ENCODE measurements around the gene VAV2.

GRCh38 chr9:134025606-134026541, 33.8 kb upstream of the VAV2 start:
- TF ChIP-seq CTCF (IDR thresholded peaks at IDR 0.05), result peak; percentile 29; the same call in 1 of the 2 replicates
- TF ChIP-seq RFX5 (IDR thresholded peaks at IDR 0.05; ENCODE audit: low read length), result no peak
- TF ChIP-seq POLR2AphosphoS5 (IDR thresholded peaks at IDR 0.05; ENCODE audit: low read depth, low read length), result no peak
- 0 out of 2 replicates have a peak, but pooled peaks have one; percentile 5 for TF ChIP-seq SMC3 (IDR thresholded peaks at IDR 0.05; ENCODE audit: low read depth, low read length)
- peak; percentile 23; the same call in 1 of the 2 replicates for TF ChIP-seq MXI1 (IDR thresholded peaks at IDR 0.05; ENCODE audit: low read depth, low read length)
- TF ChIP-seq EP300 (IDR thresholded peaks at IDR 0.05; ENCODE audit: borderline replicate concordance in 1 of 2, low read depth in 1 of 2, low read length in 1 of 2), result no peak
- TF ChIP-seq TAF1 (IDR thresholded peaks at IDR 0.05; ENCODE audit: borderline replicate concordance, low read depth, low read length), result no peak
- TF ChIP-seq SIN3A (IDR thresholded peaks at IDR 0.05; ENCODE audit: borderline replicate concordance, low read depth, low read length), result no peak; the same call in 1 of the 2 replicates

Data from SK-N-SH (cell line).